K562 (cell line): ENCODE data around the gene MERTK. TPM values are rescaled to one million over a fixed set of nuclear protein-coding genes. Genes with fewer than 3 reads are reported as not detected.

ENCODE experiments used
- ATF1 ChIP-seq, 2 experiments: fragments of 450-650 bp in 1 of 2; IDR thresholded peaks; 2 replicates each; pipeline ENCODE4 v1.6.1; 2016; ENCODE audit warnings: missing compliant biosample characterization in 1 of 2, missing genetic modification characterization in 1 of 2
- BCOR ChIP-seq: fragments of 450-650 bp; IDR thresholded peaks from 2 replicates; pipeline ENCODE4 v1.6.1; 2016
- CHD2 ChIP-seq: IDR thresholded peaks from 2 replicates; pipeline ENCODE4 v1.6.1; 2011; ENCODE audit warnings: low read depth, low read length
- COPS2 ChIP-seq: fragments of 450-650 bp; conservative IDR thresholded peaks from 2 replicates; pipeline ENCODE4 v1.6.1; 2016; ENCODE audit warnings: mild to moderate bottlenecking, moderate library complexity
- CXXC5 ChIP-seq: fragments of 250-450 bp; sonication (Bioruptor Pico); IDR thresholded peaks from 2 replicates; pipeline ENCODE4 v1.8.0; 2022; ENCODE audit warnings: inconsistent platforms, mild to moderate bottlenecking, moderate library complexity
- FOXA1 ChIP-seq: fragments of 450-650 bp; IDR thresholded peaks from 2 replicates; pipeline ENCODE4 v1.6.1; 2016; ENCODE audit warnings: mild to moderate bottlenecking, borderline replicate concordance
- GABPA ChIP-seq: fragments of 200-800 bp; sonication (Bioruptor generic); conservative IDR thresholded peaks from 2 replicates; pipeline ENCODE4 v1.6.1; 2016; ENCODE audit warnings: low read depth, missing genetic modification characterization, missing compliant biosample characterization
- HDAC1 ChIP-seq, 2 experiments: fragments of 450-650 bp; IDR thresholded peaks; 2 replicates each; pipeline ENCODE4 v1.6.1; 2016 to 2017; ENCODE audit warnings: inconsistent platforms in 1 of 2, mild to moderate bottlenecking in 1 of 2, moderate library complexity in 1 of 2
- HLTF ChIP-seq: fragments of 450-650 bp; IDR thresholded peaks from 2 replicates; pipeline ENCODE4 v1.6.1; 2016
- L3MBTL2 ChIP-seq: fragments of 450-650 bp; IDR thresholded peaks from 2 replicates; pipeline ENCODE4 v1.6.1; 2016; ENCODE audit warnings: mild to moderate bottlenecking, moderate library complexity
- MXI1 ChIP-seq: IDR thresholded peaks from 2 replicates; pipeline ENCODE4 v1.6.1; 2011; ENCODE audit warnings: low read depth, mild to moderate bottlenecking, improper control_type of control experiment, low read length
- MYC ChIP-seq, 2 experiments: fragments of 250-450 bp in 1 of 2; sonication (Bioruptor Pico) in 1 of 2; IDR thresholded peaks; 2 replicates each; pipeline versions ENCODE4 v1.5.1 to v1.6.1; 2012 to 2021; ENCODE audit warnings: low read depth in 2 of 2, borderline replicate concordance in 1 of 2, improper control_type of control experiment in 1 of 2, low read length in 1 of 2, mild to moderate bottlenecking in 1 of 2, moderate library complexity in 1 of 2
- PRDM10 ChIP-seq: fragments of 450-650 bp; IDR thresholded peaks from 2 replicates; pipeline ENCODE4 v1.6.1; 2018; ENCODE audit not compliant: partially characterized antibody
- RFX7 ChIP-seq: fragments of 250-450 bp; sonication (Bioruptor Pico); IDR thresholded peaks from 2 replicates; pipeline ENCODE4 v1.5.1; 2021; ENCODE audit warnings: mild to moderate bottlenecking
- STAG1 ChIP-seq: sonication (generic); formaldehyde crosslinking; IDR thresholded peaks from 2 replicates; pipeline ENCODE4 v1.5.0; 2020; ENCODE audit warnings: missing genetic modification reagents, borderline replicate concordance
- ZBTB7A ChIP-seq: IDR thresholded peaks from 2 replicates; pipeline ENCODE4 v1.6.1; 2011; ENCODE audit warnings: low read depth, mild to moderate bottlenecking, low read length, moderate library complexity, borderline replicate concordance; ENCODE audit not compliant: control insufficient read depth
- ZNF184 ChIP-seq: sonication (generic); formaldehyde crosslinking; IDR thresholded peaks from 2 replicates; pipeline ENCODE4 v1.5.0; 2020; ENCODE audit warnings: missing genetic modification reagents
- ZNF253 ChIP-seq: fragments of 250-450 bp; sonication (Bioruptor Pico); conservative IDR thresholded peaks from 2 replicates; pipeline ENCODE4 v1.6.1; 2021; ENCODE audit warnings: mild to moderate bottlenecking
- ZNF77 ChIP-seq: fragments of 250-450 bp; sonication (Bioruptor Pico); IDR thresholded peaks from 2 replicates; pipeline ENCODE4 v1.5.0; 2020
- polyA plus RNA-seq, 8 experiments: library from polyadenylated mRNA; depleted of rRNA in 4 of 8; stranded (reverse) in 5 of 8; unstranded in 3 of 8; fragments of >200 nt; fragmentation: Nextera tagmentation in 2 of 8; fragmentation: Illumina TruSeq in 1 of 8; extraction: Ambion mirVana in 2 of 8; extraction: Trizol in 1 of 8; gene quantifications; 2 replicates each; pipeline versions ENCODE4 v1.2.1 to v1.2.3, GENCODE V29; 2011 to 2014; ENCODE audit warnings: inconsistent platforms in 1 of 8, missing spikeins in 1 of 8
- total RNA-seq, 7 experiments: library from RNA; depleted of rRNA in 6 of 7; stranded (reverse); fragments of >200 nt in 6 of 7; fragmentation: Illumina TruSeq in 2 of 7; extraction: Trizol in 2 of 7; gene quantifications; 2 replicates each; pipeline versions ENCODE4 v1.2.1 to v1.2.3, GENCODE V29; 2011 to 2021; ENCODE audit warnings: low replicate concordance in 1 of 7
- TF ChIP-seq, protein P1 (sequence below): fragments of 450-650 bp; IDR thresholded peaks from 2 replicates; pipeline ENCODE4 v1.6.1; 2016; ENCODE audit warnings: borderline replicate concordance
- TF ChIP-seq, protein P2 (sequence below): fragments of 200-800 bp; sonication (Bioruptor generic); IDR thresholded peaks from 2 replicates; pipeline ENCODE4 v1.6.1; 2017; ENCODE audit warnings: missing genetic modification characterization, missing compliant biosample characterization

MERTK gene
- total and polyA plus RNA-seq, 9 of the 15 experiments (the other 6 are each of a cell fraction or from before 2014, with no cell fraction given), result 0.23 to 1.6 (median 0.74) TPM

DNA sequence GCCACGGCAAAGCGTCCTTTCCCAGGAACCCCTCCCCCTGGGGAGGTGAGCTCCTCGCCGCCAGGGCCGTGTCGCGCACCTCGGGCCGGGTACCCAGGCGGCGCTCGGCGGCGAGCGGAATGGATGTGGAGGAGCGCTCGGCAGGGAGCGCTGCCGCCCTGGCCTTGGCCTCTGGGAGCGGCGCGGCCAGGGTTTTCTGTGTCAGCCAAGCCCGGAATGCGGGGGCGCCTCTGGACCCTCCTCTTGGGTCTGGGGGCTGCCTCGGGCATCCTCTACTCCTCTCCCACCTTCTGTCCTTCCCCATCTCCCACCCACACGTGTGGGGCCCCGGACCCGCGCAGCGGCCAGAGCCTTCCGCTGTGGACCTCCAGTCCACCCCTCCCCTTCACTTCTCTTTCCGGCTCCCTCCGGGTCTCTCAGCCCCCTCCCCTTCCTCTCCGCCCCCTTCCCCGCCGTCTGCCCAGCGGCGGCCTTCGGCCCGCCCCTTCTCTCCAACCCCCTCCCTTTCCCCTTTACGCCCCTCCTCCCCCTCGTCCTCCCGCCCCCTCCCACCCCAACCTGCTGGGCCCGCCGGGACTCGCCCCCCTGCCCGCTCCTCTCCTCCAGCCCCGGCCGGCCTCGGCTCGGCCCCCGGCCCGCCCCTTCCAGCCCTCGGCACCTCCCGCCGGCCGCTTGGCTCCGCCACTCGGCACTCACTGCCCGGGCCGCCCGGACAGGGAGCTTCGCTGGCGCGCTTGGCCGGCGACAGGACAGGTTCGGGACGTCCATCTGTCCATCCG lies at the start of gene MERTK (continued):
- TF ChIP-seq CHD2 (0 out of 2 replicates have a peak, but pooled peaks have one; percentile 17), ZBTB7A (peak; percentile 95), COPS2 (no peak), ATF1 (CRISPR knock-in tag; IDR thresholded peaks at IDR 0.05) (no peak), ATF1 (tag; IDR thresholded peaks at IDR 0.05) (peak; percentile 56), L3MBTL2 (peak; percentile 33), ZNF184 (no peak), FOXA1 (no peak), RFX7 (no peak), ZNF77 (CRISPR knock-in tag) (no peak), PRDM10 (peak; percentile 83), MXI1 (no peak), MYC (IDR thresholded peaks at IDR 0.05; ENCODE audit: low read depth, low read length) (peak; percentile 51), MYC (CRISPR knock-in tag; IDR thresholded peaks at IDR 0.05; ENCODE audit: borderline replicate concordance, low read depth) (no peak), STAG1 (peak; percentile 62; the same call in 1 of the 2 replicates), HDAC1 (IDR thresholded peaks at IDR 0.05) (peak in 1 of 2 experiments; percentile 57; a peak in 2 of 4 replicates), ZNF253 (CRISPR knock-in tag) (no peak), CXXC5 (CRISPR knock-in tag) (peak; percentile 71), GABPA (tag) (peak; percentile 70), HLTF (no peak), BCOR (peak; percentile 48; the same call in 1 of the 2 replicates)
- TF ChIP-seq, protein P1, sequence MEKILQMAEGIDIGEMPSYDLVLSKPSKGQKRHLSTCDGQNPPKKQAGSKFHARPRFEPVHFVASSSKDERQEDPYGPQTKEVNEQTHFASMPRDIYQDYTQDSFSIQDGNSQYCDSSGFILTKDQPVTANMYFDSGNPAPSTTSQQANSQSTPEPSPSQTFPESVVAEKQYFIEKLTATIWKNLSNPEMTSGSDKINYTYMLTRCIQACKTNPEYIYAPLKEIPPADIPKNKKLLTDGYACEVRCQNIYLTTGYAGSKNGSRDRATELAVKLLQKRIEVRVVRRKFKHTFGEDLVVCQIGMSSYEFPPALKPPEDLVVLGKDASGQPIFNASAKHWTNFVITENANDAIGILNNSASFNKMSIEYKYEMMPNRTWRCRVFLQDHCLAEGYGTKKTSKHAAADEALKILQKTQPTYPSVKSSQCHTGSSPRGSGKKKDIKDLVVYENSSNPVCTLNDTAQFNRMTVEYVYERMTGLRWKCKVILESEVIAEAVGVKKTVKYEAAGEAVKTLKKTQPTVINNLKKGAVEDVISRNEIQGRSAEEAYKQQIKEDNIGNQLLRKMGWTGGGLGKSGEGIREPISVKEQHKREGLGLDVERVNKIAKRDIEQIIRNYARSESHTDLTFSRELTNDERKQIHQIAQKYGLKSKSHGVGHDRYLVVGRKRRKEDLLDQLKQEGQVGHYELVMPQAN, result 0 out of 2 replicates have a peak, but pooled peaks have one; percentile 19
- TF ChIP-seq, protein P2, sequence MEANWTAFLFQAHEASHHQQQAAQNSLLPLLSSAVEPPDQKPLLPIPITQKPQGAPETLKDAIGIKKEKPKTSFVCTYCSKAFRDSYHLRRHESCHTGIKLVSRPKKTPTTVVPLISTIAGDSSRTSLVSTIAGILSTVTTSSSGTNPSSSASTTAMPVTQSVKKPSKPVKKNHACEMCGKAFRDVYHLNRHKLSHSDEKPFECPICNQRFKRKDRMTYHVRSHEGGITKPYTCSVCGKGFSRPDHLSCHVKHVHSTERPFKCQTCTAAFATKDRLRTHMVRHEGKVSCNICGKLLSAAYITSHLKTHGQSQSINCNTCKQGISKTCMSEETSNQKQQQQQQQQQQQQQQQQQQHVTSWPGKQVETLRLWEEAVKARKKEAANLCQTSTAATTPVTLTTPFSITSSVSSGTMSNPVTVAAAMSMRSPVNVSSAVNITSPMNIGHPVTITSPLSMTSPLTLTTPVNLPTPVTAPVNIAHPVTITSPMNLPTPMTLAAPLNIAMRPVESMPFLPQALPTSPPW, result peak; percentile 79
